Karpas-422 (cell line): ENCODE measurements around the gene HSD17B7. TPM values are rescaled to one million over a fixed set of nuclear protein-coding genes. Genes with fewer than 3 reads are reported as not detected.
"Not testable (repeated sequence)": the region's sequence is repeated elsewhere in the genome, so short reads cannot be mapped to it uniquely, and the experiment has no call there.

Experiments
- DNase-seq: peaks from one replicate; pipeline ENCODE4 v3.0.0-alpha.2; 2015
- H2AFZ ChIP-seq: fragments of 200-600 bp; sonication (generic); 2 replicates; pipeline ENCODE4 v1.6.1; 2014; ENCODE audit warnings: antibody characterized with exemption, low read length, mixed read lengths
- H3K27ac ChIP-seq: fragments of 200-600 bp; sonication (generic); 2 replicates; pipeline ENCODE4 v1.5.1; 2014; ENCODE audit warnings: mild to moderate bottlenecking, low read length, moderate library complexity
- H3K27me3 ChIP-seq: fragments of 200-600 bp; sonication (generic); 2 replicates; pipeline ENCODE4 v1.6.1; 2014; ENCODE audit warnings: low read length, mixed read lengths
- H3K36me3 ChIP-seq: fragments of 200-600 bp; sonication (generic); 2 replicates; pipeline ENCODE4 v1.6.1; 2014; ENCODE audit warnings: low read length, mixed read lengths; ENCODE audit not compliant: insufficient read depth
- H3K4me1 ChIP-seq: fragments of 200-600 bp; sonication (generic); 2 replicates; pipeline ENCODE4 v1.6.1; 2014; ENCODE audit warnings: mild to moderate bottlenecking, low read length, mixed read lengths
- H3K4me2 ChIP-seq: fragments of 200-600 bp; sonication (generic); 2 replicates; pipeline ENCODE4 v1.6.1; 2014; ENCODE audit warnings: low read length, low read depth, mild to moderate bottlenecking; ENCODE audit not compliant: poor library complexity, severe bottlenecking
- H3K4me3 ChIP-seq: fragments of 200-600 bp; sonication (generic); 2 replicates; pipeline ENCODE4 v1.5.1; 2014; ENCODE audit warnings: mild to moderate bottlenecking, antibody characterized with exemption, low read length, mixed read lengths
- H3K79me2 ChIP-seq: fragments of 200-600 bp; sonication (generic); 2 replicates; pipeline ENCODE4 v1.6.1; 2014; ENCODE audit warnings: mild to moderate bottlenecking, low read length, mixed read lengths
- H3K9ac ChIP-seq: fragments of 200-600 bp; sonication (generic); 2 replicates; pipeline ENCODE4 v1.6.0; 2014; ENCODE audit warnings: low read length
- H3K9me2 ChIP-seq: fragments of 200-600 bp; sonication (generic), shearing (Covaris generic); replicated peaks from 2 replicates; pipeline ENCODE4 v1.6.0; 2014; ENCODE audit warnings: mild to moderate bottlenecking, low read length, moderate library complexity; ENCODE audit not compliant: insufficient read depth
- H3K9me3 ChIP-seq: fragments of 300-700, 200-600 bp; sonication (generic); 2 replicates; pipeline ENCODE4 v1.6.1; 2014; ENCODE audit warnings: low read length, mixed read lengths
- H4K20me1 ChIP-seq: fragments of 200-600 bp; sonication (generic); 2 replicates; pipeline ENCODE4 v1.6.1; 2014; ENCODE audit warnings: mild to moderate bottlenecking, antibody characterized with exemption, low read length, low read depth; ENCODE audit not compliant: insufficient read depth
- total RNA-seq: library from RNA; depleted of rRNA; stranded (reverse); fragments of >200 nt; shearing (Covaris generic); gene quantifications from 2 replicates; pipeline ENCODE4 v1.2.3, GENCODE V29; 2014; ENCODE audit warnings: low replicate concordance

Gene HSD17B7
- total RNA-seq, 1 experiment from 2014 or later = 41.5 TPM

DNA sequence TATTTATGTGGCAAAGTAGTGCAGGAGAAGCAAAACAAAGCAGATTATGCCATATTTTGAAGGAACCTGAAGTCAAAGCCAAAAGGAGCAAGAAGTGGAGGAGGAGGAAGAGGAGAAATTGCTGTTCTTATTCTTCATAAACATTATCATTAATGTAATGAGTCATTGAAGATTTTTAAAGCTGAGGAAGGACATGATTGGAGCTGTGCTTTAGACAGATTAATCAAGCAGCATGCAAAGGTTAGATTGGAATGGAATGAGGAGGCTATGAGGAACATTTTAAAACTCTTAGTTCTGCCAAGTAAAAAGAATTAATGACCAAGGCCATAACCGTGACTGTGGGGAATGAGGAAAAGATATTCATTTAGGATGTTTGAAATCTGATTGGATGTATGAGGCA lies 33.0 kb upstream of the HSD17B7 start:
- H3K36me3 ChIP-seq = no peaks in the 10 kb centered on the region
- H3K4me2 ChIP-seq = no peak overlapping the region
- H3K79me2 ChIP-seq = no peaks in the 10 kb centered on the region
- H3K9me3 ChIP-seq = no peaks in the 10 kb centered on the region
- no peak overlapping the region for H3K27ac ChIP-seq
- DNase-seq = no peak
- no peaks in the 10 kb centered on the region for H3K27me3 ChIP-seq
- no peak overlapping the region for H3K4me3 ChIP-seq
- H3K9me2 ChIP-seq = no peaks in the 10 kb centered on the region
- no peaks in the 10 kb centered on the region for H4K20me1 ChIP-seq
- no peak overlapping the region for H3K9ac ChIP-seq
- H2AFZ ChIP-seq = no peak overlapping the region
- no peaks in the 10 kb centered on the region for H3K4me1 ChIP-seq

DNA sequence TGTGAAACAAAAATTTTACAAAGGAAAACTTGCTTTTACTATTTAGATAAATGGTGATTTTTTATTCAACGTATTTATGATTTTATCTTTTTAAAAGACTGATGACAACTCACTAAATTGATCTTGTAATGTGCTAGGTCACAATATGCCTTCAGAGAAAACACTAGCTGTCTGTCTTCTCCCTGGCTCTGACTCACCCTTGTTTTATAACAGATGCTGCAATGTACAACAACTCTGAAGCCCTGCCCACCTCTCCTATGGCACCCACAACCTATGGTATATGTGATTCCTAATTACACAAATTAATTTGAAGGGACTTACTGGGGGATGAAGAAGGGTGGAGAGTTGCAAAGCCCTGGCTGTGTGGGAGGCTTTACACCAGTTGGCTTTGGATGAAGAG lies 24.7 kb upstream of the HSD17B7 start:
- DNase-seq = no peak
- H3K36me3 ChIP-seq = no peaks in the 10 kb centered on the region
- H3K9me2 ChIP-seq = no peaks in the 10 kb centered on the region
- no peaks in the 10 kb centered on the region for H3K4me1 ChIP-seq
- no peaks in the 10 kb centered on the region for H3K9me3 ChIP-seq
- no peak overlapping the region for H3K4me3 ChIP-seq
- H3K9ac ChIP-seq = no peak overlapping the region
- no peaks in the 10 kb centered on the region for H3K27me3 ChIP-seq
- H2AFZ ChIP-seq = no peak overlapping the region
- H3K27ac ChIP-seq = no peak overlapping the region
- H3K79me2 ChIP-seq = no peaks in the 10 kb centered on the region
- no peaks in the 10 kb centered on the region for H4K20me1 ChIP-seq
- no peak overlapping the region for H3K4me2 ChIP-seq

- no peak overlapping the region for H3K9ac ChIP-seq
- no peak overlapping the region for H3K27ac ChIP-seq
- H3K4me2 ChIP-seq = no peak overlapping the region
- no peaks in the 10 kb centered on the region for H3K4me1 ChIP-seq
- H3K79me2 ChIP-seq = no peaks in the 10 kb centered on the region
- H3K9me3 ChIP-seq = no peaks in the 10 kb centered on the region
- no peak overlapping the region for H3K4me3 ChIP-seq
- no peaks in the 10 kb centered on the region for H3K27me3 ChIP-seq
- no peaks in the 10 kb centered on the region for H3K9me2 ChIP-seq
- no peak overlapping the region for H2AFZ ChIP-seq
- no peaks in the 10 kb centered on the region for H3K36me3 ChIP-seq
- H4K20me1 ChIP-seq = no peaks in the 10 kb centered on the region
- DNase-seq = no peak
Measured at GRCh38 chr1:162772571-162773154, 17.8 kb upstream of the HSD17B7 start.

- H3K9me2 ChIP-seq = no peaks in the 10 kb centered on the region
- no peak overlapping the region for H3K4me2 ChIP-seq
- no peak overlapping the region for H3K4me3 ChIP-seq
- no peak for DNase-seq
- no peaks in the 10 kb centered on the region for H4K20me1 ChIP-seq
- no peak overlapping the region for H3K9ac ChIP-seq
- H2AFZ ChIP-seq = no peak overlapping the region
- H3K79me2 ChIP-seq = no peaks in the 10 kb centered on the region
- no peak overlapping the region for H3K27ac ChIP-seq
- H3K4me1 ChIP-seq = no peaks in the 10 kb centered on the region
- H3K9me3 ChIP-seq = no peaks in the 10 kb centered on the region
- no peaks in the 10 kb centered on the region for H3K36me3 ChIP-seq
- no peaks in the 10 kb centered on the region for H3K27me3 ChIP-seq
Measured at GRCh38 chr1:162774007-162774406, 16.5 kb upstream of the HSD17B7 start.

- Histone ChIP-seq H3K4me1 (no peaks in the 10 kb centered on the region), H3K4me2 (no peak overlapping the region), H3K36me3 (no peaks in the 10 kb centered on the region), H3K9ac (no peak overlapping the region), H3K79me2 (no peaks in the 10 kb centered on the region), H3K9me3 (no peaks in the 10 kb centered on the region), H3K4me3 (no peak overlapping the region), H3K27me3 (no peaks in the 10 kb centered on the region), H3K27ac (no peak overlapping the region), H3K9me2 (no peaks in the 10 kb centered on the region), H4K20me1 (no peaks in the 10 kb centered on the region), H2AFZ (no peak overlapping the region)
- no peak for DNase-seq
Measured at GRCh38 chr1:162779043-162779442, 11.5 kb upstream of the HSD17B7 start.

DNA sequence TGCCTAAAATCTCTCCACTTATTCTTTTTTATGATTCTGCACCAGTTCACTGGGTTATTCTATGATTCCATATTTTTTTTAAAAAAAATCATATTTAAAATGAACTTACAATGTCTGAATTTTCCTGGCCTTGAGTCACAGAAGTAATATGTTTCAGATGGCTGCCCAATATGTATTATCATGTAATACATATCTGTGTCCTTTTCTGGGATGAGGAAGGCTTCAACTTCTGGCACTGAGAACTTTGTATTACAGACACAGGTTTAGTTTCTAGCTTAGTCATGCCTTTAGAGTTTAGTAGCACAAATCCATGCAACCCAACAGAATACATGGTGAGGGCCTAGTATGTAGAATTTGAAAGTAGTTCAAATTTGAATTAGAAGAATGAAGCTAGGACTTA lies 7.8 kb upstream of the HSD17B7 start:
- no peaks in the 10 kb centered on the region for H3K27me3 ChIP-seq
- no peak overlapping the region for H2AFZ ChIP-seq
- H4K20me1 ChIP-seq = no peaks in the 10 kb centered on the region
- no peaks in the 10 kb centered on the region for H3K9me3 ChIP-seq
- H3K9ac ChIP-seq = no peak overlapping the region
- no peak for DNase-seq
- no peak overlapping the region for H3K27ac ChIP-seq
- no peaks in the 10 kb centered on the region for H3K79me2 ChIP-seq
- H3K4me1 ChIP-seq = no peaks in the 10 kb centered on the region
- no peaks in the 10 kb centered on the region for H3K9me2 ChIP-seq
- H3K36me3 ChIP-seq = no peaks in the 10 kb centered on the region
- no peak overlapping the region for H3K4me3 ChIP-seq
- no peak overlapping the region for H3K4me2 ChIP-seq

DNA sequence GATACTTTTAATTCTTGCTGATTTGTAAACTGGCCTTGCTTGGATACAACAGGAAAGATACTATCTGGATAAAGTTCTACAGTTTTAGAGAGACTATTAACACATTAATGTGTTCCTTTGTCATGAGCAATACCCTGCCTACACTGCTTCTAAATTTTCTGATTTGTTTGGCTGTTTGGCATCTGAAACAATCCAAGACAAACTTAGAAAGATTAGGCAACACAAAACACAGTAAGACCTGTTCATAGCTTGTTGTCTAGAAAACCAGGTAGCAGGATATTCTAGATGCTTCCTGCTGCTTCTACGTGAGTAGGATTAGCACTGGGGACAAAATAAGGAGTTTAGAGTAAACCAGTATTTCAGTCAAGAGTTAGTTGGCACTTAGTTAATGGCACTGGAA lies 5.6 kb upstream of the HSD17B7 start:
- H3K9me3 ChIP-seq, DNase-seq, H3K27me3 ChIP-seq, H3K36me3 ChIP-seq, H3K4me3 ChIP-seq, H3K27ac ChIP-seq, H3K9ac ChIP-seq, H3K4me2 ChIP-seq, H3K9me2 ChIP-seq, H3K4me1 ChIP-seq, H4K20me1 ChIP-seq, H3K79me2 ChIP-seq, H2AFZ ChIP-seq: not testable (repeated sequence)

- H4K20me1 ChIP-seq, H3K27me3 ChIP-seq, H2AFZ ChIP-seq, DNase-seq, H3K4me2 ChIP-seq, H3K27ac ChIP-seq, H3K4me1 ChIP-seq, H3K4me3 ChIP-seq, H3K9me2 ChIP-seq, H3K9me3 ChIP-seq, H3K9ac ChIP-seq, H3K36me3 ChIP-seq: not testable (repeated sequence)
- peaks cover 12% of the 10 kb centered on the region; the same call in 1 of the 2 replicates for H3K79me2 ChIP-seq
Measured at GRCh38 chr1:162788783-162789182, 1.7 kb upstream of the HSD17B7 start.

DNA sequence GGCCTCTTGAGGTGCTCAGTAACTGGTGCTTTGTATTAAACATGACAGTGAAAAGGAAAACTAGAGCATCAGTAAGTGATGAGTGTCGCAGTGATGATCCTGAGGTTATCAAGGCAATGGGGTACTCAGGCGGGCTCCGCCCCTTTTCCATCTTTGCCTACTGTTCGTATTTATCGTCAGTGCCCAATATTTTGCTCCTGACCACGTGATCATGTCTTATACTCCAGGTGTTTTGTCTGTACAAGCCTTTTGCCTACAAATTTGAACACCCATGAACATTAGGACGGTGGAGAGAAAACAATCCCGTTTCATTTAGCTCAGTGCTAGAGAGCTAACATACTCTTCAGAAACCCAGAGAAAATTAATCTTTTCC lies 469 bp downstream of the HSD17B7 start:
- H3K9me3 ChIP-seq, H3K36me3 ChIP-seq, H3K9me2 ChIP-seq, H3K27me3 ChIP-seq, H4K20me1 ChIP-seq, H2AFZ ChIP-seq, H3K4me1 ChIP-seq, H3K27ac ChIP-seq: not testable (repeated sequence)
- peaks cover 16% of the 10 kb centered on the region; the same call in 1 of the 2 replicates for H3K79me2 ChIP-seq
- DNase-seq = peak; percentile 44
- H3K9ac ChIP-seq = peak overlapping the region; percentile 63
- H3K4me2 ChIP-seq = peak overlapping the region; percentile 56
- H3K4me3 ChIP-seq = peak overlapping the region; percentile 63
